HG02884 (cell line): ENCODE data around the gene VCAM1.
"Not testable (repeated sequence)": the region's sequence is repeated elsewhere in the genome, so short reads cannot be mapped to it uniquely, and the experiment has no call there.

ENCODE experiments used
- ATAC-seq: cut with Tn5 transposase; IDR thresholded peaks from one replicate; pipeline ENCODE4 v1.9.1; 2021; ENCODE audit warnings: mild to moderate bottlenecking, moderate library complexity; ENCODE audit not compliant: unreplicated experiment

VCAM1 gene, protein sequence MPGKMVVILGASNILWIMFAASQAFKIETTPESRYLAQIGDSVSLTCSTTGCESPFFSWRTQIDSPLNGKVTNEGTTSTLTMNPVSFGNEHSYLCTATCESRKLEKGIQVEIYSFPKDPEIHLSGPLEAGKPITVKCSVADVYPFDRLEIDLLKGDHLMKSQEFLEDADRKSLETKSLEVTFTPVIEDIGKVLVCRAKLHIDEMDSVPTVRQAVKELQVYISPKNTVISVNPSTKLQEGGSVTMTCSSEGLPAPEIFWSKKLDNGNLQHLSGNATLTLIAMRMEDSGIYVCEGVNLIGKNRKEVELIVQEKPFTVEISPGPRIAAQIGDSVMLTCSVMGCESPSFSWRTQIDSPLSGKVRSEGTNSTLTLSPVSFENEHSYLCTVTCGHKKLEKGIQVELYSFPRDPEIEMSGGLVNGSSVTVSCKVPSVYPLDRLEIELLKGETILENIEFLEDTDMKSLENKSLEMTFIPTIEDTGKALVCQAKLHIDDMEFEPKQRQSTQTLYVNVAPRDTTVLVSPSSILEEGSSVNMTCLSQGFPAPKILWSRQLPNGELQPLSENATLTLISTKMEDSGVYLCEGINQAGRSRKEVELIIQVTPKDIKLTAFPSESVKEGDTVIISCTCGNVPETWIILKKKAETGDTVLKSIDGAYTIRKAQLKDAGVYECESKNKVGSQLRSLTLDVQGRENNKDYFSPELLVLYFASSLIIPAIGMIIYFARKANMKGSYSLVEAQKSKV

DNA sequence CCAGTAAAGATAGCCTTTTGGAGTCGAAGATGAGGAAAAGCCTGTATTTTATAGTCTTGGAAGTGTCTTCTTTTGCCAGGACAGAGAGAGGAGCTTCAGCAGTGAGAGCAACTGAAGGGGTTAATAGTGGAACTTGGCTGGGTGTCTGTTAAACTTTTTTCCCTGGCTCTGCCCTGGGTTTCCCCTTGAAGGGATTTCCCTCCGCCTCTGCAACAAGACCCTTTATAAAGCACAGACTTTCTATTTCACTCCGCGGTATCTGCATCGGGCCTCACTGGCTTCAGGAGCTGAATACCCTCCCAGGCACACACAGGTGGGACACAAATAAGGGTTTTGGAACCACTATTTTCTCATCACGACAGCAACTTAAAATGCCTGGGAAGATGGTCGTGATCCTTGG, at the start of gene VCAM1:
VCAM1 (plus strand) TSS at position 253 of the 400 bp plus-strand sequence; CDS start at position 372, 119 bp downstream.
- ATAC-seq: peak; percentile 64

GRCh38 chr1:100670083-100670482, 49.5 kb upstream of the VCAM1 start:
- ATAC-seq: no peak

DNA sequence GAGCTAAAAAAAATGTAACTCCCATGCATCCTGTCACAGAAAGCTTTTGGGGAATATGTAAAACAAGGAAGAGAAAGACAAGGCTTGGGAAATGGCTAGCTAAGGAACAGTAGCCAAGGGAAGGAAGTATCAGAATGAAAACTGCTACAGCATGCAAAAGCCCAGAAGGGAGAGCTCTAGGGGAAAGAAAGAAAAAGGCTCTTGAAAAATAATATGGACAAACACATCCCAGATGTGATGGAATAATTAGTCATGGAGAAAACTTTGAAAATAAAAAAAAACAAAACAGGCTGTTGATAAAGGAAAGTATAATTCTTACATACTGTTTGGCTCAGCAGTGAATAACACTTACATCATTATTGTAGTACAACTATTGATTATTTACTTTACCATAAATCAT, 47.9 kb upstream of the VCAM1 start:
- no peak for ATAC-seq

DNA sequence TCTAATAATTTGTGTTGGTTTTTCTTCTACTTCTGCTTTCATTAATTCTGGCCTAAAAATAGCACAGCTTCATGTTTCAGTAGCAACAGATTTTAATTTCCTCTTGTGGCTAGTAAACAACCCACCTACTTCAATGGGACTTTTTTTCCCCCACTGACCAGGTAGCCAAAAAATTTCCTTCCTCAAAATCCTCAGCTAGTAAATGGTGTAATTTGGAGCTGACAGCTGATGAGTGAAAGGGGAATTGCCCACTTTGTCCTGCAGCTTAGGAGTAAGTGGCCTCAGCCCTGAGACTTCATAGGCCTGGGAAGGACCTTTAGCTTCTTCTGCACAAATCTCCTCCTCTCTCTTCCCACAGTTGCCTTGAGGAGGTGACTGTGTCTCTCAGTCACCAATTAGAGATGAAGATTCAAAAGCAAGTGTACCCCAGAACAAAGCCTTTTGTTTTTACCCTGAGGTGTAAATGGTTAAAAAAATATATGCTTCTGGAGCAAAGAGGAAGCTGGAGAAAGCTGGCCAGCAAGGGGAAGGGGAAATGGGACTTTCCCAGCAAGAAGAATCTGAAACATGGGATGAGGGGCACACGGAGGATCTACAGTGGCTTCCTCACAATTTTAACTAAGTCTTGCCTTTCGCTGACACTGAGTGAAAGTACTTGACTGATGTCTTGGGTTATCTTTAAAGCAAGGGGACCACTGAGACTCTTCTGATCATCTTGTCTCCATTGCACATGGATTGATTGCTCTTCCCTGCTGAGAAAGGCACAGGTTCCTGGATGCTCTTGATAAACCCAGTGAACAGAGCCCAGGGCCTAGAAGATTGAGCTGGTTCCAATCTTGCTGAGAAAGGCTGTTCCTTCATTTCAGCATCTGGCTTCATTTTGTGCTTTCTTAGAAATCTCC, 35.8 kb upstream of the VCAM1 start:
- no peak for ATAC-seq

- ATAC-seq: no peak
Measured at GRCh38 chr1:100699744-100700143, 19.8 kb upstream of the VCAM1 start.

DNA sequence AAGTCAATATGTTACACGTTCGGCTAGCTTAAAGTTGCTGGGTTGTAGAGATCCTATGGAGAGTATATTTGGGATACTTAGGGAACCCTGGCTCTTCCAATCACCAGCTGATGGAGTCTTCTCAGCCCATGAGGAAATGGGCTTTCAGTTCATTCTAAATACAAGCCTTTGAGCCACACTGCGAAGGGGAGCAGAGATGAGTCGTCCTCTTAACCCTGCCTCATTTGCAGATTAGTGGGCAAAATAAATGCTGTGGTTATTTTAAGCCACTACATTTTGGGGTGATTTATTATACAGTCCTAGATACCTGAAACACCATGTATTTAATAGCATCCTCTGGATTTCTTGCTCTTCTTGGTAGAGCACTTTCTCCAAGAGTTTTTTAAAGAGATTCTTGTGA, 19.0 kb upstream of the VCAM1 start:
- no peak for ATAC-seq

DNA sequence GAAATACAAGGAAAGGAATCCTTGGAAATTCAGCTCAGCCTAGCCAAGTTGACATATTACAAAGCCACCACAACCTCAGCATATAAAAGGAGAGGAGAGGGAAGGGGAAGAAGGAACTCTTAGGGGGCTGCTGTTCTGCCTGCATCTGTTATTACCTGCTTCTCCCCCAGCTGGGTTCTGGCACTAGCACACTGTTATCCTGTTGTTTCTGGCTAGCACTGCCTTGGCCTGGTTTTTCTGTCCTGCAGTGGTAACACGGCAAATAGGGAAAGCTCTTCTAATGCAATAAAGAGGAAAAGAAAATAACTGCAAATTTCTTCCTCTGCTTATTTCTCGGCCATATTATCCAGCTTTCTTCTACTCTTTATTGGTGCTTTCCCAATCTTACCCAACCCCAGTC, 16.5 kb upstream of the VCAM1 start:
- ATAC-seq: no peak

DNA sequence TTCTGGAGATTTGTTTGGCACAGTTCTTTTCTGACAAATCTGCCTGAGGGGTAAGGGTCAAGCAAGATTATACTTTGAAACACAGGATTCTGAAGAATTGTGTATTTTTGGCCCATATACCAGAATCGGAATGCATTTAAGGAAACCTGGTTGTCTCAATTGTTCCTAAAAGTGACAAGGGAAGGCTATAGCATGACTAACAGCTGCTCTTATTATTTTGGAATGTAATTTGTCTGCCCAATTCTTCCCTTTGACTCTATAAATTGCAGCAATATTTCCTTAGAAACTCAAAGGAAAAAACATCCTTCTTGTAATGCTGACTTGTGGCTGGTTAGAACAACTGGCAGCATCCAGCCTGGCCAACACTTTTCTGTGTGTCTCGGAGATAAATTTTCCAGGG, 15.8 kb upstream of the VCAM1 start:
- no peak for ATAC-seq

- ATAC-seq: no peak
Measured at GRCh38 chr1:100704473-100704872, 15.1 kb upstream of the VCAM1 start.

DNA sequence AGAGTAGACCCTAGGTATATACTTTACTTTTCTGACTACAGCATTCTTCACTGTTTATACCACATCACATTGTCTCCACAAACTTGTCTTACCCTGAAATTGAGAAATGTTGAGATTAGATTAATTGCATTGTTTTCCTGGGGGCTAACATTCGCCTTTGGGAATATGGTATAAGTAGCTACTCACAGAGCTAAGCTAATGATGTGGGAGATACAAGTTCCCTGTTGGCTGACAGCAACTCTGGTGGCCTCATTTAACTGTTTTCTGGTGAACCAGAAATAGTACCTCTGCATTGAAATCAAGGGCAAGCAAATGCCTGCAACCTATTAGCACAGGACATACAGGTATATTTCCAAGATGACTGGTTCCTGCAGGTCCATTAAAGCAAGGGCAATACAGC, 13.2 kb upstream of the VCAM1 start:
- no peak for ATAC-seq

- no peak for ATAC-seq
Measured at GRCh38 chr1:100706856-100707255, 12.7 kb upstream of the VCAM1 start.

DNA sequence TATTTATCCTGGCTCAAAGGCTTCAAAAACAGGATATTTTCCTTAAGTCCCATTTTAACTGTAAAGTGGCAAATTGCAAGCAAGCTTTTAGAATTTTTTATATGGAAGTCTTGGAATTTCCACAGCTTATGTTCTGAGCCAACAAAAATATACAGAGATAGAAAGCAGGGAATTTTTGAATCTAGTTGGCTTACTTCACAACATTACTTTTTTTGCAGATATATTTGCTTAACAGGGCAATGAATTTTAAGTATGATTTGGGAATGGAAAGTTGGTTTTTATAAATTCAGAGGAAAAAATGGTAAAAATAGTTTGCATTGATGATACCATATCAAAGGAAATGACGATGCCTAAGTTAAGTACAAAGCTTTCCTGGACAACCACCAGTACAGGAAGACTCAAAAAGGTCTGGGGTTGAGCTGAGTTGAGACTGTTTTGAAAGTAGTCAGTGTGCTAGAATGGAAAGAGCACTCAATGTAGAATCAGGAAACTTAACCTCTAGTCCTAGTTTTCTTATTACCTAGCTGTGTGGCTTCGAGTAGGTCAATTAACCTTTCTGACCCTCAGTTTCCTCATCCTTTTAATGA, 11.0 kb upstream of the VCAM1 start:
- ATAC-seq: no peak

DNA sequence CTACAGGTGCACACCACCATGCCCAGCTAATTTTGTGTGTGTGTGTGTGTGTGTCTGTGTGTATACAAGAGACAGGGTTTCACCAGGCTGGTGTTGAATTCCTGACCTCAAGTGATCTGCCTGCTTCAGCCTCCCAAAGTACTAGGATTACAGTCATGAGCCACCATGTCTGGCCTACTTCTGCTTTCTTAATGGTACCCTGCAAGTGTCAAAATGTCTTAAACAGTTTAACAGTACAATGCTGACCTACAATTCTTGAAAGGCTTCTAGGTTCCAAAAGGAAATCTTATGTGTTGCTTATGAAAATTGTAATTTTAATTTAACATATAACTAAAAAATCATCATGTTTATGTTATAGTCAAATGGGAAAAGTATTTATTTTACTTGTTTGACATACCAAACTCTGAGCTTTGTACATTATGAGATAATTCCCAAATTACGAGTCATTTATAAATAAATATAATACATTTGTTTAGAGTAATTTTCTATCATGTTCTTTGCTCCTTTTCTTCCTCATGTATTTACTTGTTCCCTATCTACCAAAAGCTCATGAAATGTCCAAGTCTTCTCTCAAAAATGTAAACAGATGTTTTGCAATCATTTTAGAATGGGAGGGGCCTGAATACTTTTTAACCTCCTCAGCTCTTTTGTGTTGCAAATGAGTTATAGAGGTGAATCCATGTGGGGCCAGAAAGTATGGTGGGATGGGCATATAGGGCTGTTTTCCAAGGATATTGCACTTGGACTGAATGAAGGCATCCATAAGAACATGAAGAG, 8.4 kb upstream of the VCAM1 start:
- no peak for ATAC-seq

GRCh38 chr1:100713027-100713426, 6.5 kb upstream of the VCAM1 start:
- not testable (repeated sequence) for ATAC-seq

DNA sequence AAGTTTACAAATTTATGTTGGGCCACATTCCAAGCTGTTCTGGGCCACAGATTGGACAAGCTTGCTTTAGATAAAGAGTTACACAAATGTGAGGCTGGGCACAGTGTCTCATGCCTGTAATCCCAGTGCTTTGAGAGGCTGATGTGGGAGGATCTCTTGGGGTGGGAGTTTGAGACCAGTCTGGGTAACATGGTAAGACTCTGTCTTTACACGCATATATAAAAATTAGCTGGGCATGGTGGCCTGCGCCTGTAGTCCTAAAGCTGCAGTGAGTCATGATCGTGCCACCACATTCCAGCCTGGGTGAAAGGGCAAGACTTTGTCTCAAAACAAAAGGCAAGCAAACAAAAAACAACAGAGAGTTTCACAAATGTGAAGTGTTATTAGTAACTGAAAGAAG, 5.9 kb upstream of the VCAM1 start:
- no peak for ATAC-seq

- ATAC-seq: no peak
Measured at GRCh38 chr1:100714599-100714998, 4.9 kb upstream of the VCAM1 start.

- ATAC-seq: no peak
Measured at GRCh38 chr1:100717218-100717617, 2.3 kb upstream of the VCAM1 start.

GRCh38 chr1:100718581-100718980, 961 bp upstream of the VCAM1 start:
- no peak for ATAC-seq

DNA sequence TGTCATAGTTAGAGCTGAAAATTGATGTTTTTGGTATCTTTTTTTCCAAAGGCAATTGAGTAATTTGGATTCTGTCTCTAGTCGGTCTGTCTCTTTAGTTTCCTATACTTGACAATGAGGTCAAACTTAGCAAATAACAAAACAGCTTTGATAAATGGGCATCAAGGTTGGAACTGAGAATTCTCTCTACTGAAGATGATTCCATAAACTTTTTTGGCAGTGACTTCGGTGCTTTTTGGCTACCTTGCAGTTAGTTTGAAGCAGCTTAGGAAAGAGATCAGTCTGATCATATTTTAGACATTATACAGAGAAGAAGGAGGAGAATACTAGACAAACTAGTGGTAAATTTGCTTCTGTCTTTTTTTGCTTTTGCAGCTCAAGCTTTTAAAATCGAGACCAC, 559 bp downstream of the VCAM1 start:
- ATAC-seq: no peak

DNA sequence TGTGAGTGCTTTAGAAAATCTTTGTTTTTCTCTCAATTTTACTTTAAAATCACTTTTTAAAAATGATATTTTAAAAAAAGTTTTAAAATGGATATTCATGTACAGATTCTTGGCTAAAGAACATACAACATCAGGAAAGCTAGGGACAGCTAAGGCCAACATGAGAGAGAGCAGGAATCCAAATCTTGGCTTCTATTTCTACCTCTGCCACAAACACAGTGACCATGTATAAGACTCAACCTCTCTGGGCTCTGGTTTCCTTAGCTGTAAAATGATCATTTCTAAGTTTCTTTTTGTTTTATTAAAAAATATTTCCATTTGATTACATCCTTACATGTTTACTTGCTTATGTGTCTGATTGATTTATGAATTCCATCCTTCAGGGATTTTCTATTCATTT, 1.2 kb downstream of the VCAM1 start:
- no peak for ATAC-seq
